ENCODE data around the gene NECAB2. TPM values are rescaled to one million over a fixed set of nuclear protein-coding genes. Genes with fewer than 3 reads are reported as not detected.

Gene NECAB2
- polyA plus RNA-seq, 2 of the 4 experiments (the other 2 are of a cell fraction), result 1.1 to 1.4 TPM

DNA sequence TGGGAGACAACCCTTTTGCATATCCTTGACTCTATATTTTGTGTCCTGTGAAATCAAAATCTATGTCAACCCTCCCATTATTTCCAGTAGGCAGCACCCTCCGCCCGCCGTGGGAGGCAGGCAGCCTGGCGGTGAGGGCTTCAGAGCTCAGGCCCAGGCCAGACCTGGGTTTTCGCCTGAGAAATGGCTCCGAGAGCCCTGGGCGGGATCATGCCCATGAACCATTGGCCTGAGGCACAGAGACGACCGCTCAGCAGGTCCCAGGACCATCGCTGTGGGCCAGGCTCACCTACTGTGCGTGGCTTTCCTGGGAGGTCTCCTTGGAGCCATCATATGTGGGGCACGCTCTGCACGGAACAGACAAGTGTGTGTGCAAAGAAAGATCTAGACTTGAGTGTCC, 80.8 kb downstream of the NECAB2 start:
- Histone ChIP-seq H3K4me1 (no peaks in the 10 kb centered on the region), H3K4me3 (no peak overlapping the region), H3K9me3 (no peaks in the 10 kb centered on the region), H3K27ac (no peak overlapping the region), H3K4me2 (no peak overlapping the region)
- ChIA-PET CTCF (interaction anchor here (1.3 to 6.4 kb wide), 4 partner anchors 11 to 95 kb away, joined by 4 to 28 read pairs (median 6); partner anchors contain the start of gene OSGIN1), POLR2A (no interaction called here)
- no peak for FAIRE-seq
- TF ChIP-seq, protein P1, sequence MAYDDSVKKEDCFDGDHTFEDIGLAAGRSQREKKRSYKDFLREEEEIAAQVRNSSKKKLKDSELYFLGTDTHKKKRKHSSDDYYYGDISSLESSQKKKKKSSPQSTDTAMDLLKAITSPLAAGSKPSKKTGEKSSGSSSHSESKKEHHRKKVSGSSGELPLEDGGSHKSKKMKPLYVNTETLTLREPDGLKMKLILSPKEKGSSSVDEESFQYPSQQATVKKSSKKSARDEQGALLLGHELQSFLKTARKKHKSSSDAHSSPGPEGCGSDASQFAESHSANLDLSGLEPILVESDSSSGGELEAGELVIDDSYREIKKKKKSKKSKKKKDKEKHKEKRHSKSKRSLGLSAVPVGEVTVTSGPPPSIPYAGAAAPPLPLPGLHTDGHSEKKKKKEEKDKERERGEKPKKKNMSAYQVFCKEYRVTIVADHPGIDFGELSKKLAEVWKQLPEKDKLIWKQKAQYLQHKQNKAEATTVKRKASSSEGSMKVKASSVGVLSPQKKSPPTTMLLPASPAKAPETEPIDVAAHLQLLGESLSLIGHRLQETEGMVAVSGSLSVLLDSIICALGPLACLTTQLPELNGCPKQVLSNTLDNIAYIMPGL (CRISPR knock-in tag; IDR thresholded peaks at IDR 0.05; ENCODE audit: borderline replicate concordance), result no peak
- TF ChIP-seq PHF8 (IDR thresholded peaks at IDR 0.05; ENCODE audit: borderline replicate concordance, low read depth) (no peak), CHD2 (IDR thresholded peaks at IDR 0.05; ENCODE audit: low read length, partially characterized antibody) (no peak), KDM1A (IDR thresholded peaks at IDR 0.05; ENCODE audit: low read depth) (no peak), ESRRA (IDR thresholded peaks at IDR 0.05; ENCODE audit: borderline replicate concordance, low read length) (no peak), POLR2AphosphoS2 (conservative IDR thresholded peaks at IDR 0.05; ENCODE audit: low read length) (no peak), SMC3 (IDR thresholded peaks at IDR 0.05) (no peak), HOXA7 (CRISPR knock-in tag; IDR thresholded peaks at IDR 0.05) (no peak), MYC (IDR thresholded peaks at IDR 0.05; ENCODE audit: borderline replicate concordance, low read length) (no peak), BHLHE40 (IDR thresholded peaks at IDR 0.05; ENCODE audit: low read depth, low read length) (no peak), JUNB (IDR thresholded peaks at IDR 0.05) (no peak), JUN (IDR thresholded peaks at IDR 0.05) (no peak), RARB (CRISPR knock-in tag; IDR thresholded peaks at IDR 0.05) (no peak)
- TF ChIP-seq, protein P2, sequence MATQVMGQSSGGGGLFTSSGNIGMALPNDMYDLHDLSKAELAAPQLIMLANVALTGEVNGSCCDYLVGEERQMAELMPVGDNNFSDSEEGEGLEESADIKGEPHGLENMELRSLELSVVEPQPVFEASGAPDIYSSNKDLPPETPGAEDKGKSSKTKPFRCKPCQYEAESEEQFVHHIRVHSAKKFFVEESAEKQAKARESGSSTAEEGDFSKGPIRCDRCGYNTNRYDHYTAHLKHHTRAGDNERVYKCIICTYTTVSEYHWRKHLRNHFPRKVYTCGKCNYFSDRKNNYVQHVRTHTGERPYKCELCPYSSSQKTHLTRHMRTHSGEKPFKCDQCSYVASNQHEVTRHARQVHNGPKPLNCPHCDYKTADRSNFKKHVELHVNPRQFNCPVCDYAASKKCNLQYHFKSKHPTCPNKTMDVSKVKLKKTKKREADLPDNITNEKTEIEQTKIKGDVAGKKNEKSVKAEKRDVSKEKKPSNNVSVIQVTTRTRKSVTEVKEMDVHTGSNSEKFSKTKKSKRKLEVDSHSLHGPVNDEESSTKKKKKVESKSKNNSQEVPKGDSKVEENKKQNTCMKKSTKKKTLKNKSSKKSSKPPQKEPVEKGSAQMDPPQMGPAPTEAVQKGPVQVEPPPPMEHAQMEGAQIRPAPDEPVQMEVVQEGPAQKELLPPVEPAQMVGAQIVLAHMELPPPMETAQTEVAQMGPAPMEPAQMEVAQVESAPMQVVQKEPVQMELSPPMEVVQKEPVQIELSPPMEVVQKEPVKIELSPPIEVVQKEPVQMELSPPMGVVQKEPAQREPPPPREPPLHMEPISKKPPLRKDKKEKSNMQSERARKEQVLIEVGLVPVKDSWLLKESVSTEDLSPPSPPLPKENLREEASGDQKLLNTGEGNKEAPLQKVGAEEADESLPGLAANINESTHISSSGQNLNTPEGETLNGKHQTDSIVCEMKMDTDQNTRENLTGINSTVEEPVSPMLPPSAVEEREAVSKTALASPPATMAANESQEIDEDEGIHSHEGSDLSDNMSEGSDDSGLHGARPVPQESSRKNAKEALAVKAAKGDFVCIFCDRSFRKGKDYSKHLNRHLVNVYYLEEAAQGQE (IDR thresholded peaks at IDR 0.05), result no peak
- TF ChIP-seq, protein P3, sequence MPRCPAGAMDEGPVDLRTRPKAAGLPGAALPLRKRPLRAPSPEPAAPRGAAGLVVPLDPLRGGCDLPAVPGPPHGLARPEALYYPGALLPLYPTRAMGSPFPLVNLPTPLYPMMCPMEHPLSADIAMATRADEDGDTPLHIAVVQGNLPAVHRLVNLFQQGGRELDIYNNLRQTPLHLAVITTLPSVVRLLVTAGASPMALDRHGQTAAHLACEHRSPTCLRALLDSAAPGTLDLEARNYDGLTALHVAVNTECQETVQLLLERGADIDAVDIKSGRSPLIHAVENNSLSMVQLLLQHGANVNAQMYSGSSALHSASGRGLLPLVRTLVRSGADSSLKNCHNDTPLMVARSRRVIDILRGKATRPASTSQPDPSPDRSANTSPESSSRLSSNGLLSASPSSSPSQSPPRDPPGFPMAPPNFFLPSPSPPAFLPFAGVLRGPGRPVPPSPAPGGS (IDR thresholded peaks at IDR 0.05), result no peak
- ATAC-seq, result no peak
- 90% methylated on average over 13 of the region's 13 CpGs for WGBS (ENCODE audit: missing lambda C conversion rate)
- DNase-seq (ENCODE audit: low read depth in 1 of 2, low spot score in 1 of 2), result no peak

DNA sequence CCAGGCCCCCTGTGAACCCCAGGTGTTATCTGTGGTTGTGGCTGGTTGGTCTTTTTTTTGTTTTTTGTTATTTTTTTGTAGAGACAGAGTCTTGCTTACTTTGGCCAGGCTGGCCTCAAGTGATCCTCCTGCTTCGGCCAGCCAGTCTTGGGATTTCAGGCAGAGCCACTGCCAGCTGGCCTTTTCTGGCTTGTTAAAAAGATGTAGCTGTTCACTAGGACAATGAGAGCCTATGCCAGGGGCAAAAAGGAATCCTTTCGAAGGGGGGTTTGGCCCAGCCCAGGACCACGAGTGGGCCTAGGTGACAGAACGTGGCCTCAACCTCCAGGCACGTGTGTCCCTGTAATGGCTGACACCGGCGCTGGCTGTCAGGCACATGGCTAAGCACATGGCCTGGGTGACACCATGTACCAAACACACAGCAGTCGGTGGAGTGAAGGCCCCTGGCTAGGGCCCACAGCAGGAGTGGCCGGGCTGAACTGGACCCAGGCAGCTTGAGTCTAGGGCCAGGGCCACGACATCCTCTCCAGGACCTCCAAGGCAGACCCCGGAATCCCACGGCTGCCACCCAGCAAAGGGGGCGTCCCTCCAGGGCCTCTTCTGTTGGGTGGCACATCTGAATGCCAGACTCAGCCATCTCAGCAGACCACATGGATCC, 81.5 kb downstream of the NECAB2 start:
- ATAC-seq (no peak), FAIRE-seq (no peak), DNase-seq (ENCODE audit: low read depth in 1 of 2, low spot score in 1 of 2) (no peak)
- TF ChIP-seq EP300 (IDR thresholded peaks at IDR 0.05) (no peak), KDM1A (IDR thresholded peaks at IDR 0.05; ENCODE audit: low read depth) (no peak), MAFK (IDR thresholded peaks at IDR 0.05; ENCODE audit: partially characterized antibody) (no peak), EHMT2 (IDR thresholded peaks at IDR 0.05; ENCODE audit: low read depth) (no peak), PHF8 (IDR thresholded peaks at IDR 0.05; ENCODE audit: borderline replicate concordance, low read depth) (no peak), RNF2 (IDR thresholded peaks at IDR 0.05; ENCODE audit: borderline replicate concordance, low read depth) (no peak), CHD2 (IDR thresholded peaks at IDR 0.05; ENCODE audit: low read length, partially characterized antibody) (no peak)
- TF ChIP-seq, protein P4, sequence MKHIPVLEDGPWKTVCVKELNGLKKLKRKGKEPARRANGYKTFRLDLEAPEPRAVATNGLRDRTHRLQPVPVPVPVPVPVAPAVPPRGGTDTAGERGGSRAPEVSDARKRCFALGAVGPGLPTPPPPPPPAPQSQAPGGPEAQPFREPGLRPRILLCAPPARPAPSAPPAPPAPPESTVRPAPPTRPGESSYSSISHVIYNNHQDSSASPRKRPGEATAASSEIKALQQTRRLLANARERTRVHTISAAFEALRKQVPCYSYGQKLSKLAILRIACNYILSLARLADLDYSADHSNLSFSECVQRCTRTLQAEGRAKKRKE (CRISPR knock-in tag; IDR thresholded peaks at IDR 0.05; ENCODE audit: low read depth), result no peak
- TF ChIP-seq, protein P2 (IDR thresholded peaks at IDR 0.05), result no peak
- H3K9me3 ChIP-seq, result no peaks in the 10 kb centered on the region
- no peaks in the 10 kb centered on the region for H3K4me1 ChIP-seq
- WGBS (ENCODE audit: missing lambda C conversion rate), result 88% methylated on average over 13 of the region's 13 CpGs
- POLR2A ChIA-PET, result no interaction called here
- H3K27ac ChIP-seq, result no peak overlapping the region
- CTCF ChIA-PET, result interaction anchor here (1.4 to 1.8 kb wide), 2 partner anchors 93 to 96 kb away, joined by 4 to 7 read pairs; partner anchors contain the start of gene OSGIN1
- no peak overlapping the region for H3K4me2 ChIP-seq
- no peak overlapping the region for H3K4me3 ChIP-seq

Measured in A549 (cell line).